Endometrium (tissue), 2 donors: Measurements from ENCODE around the gene IFT22.
"Not testable (repeated sequence)": the region's sequence is repeated elsewhere in the genome, so short reads cannot be mapped to it uniquely, and the experiment has no call there.

Source experiments
- FAIRE-seq: peaks from 2 replicates; lab custom pipeline; 2012; peaks lifted over from hg19 to GRCh38; lab: Jason Lieb, UNC
- donor health status: control.
- donor health status: control.

IFT22 gene

DNA sequence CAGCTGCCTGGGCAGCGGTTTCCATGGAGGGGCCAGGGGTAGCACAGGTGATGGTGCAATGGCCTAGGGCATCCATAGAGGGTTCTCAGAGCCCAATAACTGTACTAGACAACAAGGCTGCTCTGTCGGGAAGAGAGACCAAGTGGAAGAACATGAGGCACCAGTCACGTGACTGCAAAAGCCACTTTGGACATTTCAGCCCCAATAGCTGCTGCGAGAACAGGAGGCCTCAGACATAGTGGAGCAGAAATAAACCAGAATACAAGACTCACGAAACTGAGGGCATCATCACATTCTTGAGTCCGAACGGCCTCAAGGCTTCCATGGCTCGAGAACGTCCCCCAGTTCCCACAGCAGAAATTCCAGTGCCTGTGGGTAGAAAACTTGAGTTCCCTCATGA is 44.5 kb downstream of the IFT22 start:
- no peak for FAIRE-seq

GRCh38 chr7:101273206-101273605 is 48.4 kb downstream of the IFT22 start:
- FAIRE-seq, result no peak

DNA sequence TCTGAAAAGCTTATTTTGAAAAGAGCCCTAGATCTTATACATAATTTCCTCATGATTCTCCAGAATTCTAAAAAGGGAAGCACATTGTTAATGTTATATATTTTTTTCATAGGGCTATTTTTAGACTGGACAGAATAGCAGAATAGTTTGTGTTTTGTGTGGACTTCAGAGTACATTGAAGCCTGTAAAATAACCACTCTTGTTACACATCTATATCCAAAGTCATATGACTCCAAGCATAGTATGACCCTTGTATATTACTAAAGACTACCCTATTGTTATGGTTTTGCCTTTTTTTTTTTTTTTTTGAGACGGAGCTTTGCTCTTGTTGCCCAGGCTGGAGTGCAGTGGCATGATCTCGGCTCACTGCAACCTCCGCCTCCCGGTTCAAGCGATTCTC is 50.6 kb downstream of the IFT22 start:
- no peak for FAIRE-seq

- FAIRE-seq, result no peak
These were observed 51.9 kb downstream of the IFT22 start for GRCh38 chr7:101269664-101270063.

GRCh38 chr7:101265622-101266516 is 55.7 kb downstream of the IFT22 start:
- no peak for FAIRE-seq

DNA sequence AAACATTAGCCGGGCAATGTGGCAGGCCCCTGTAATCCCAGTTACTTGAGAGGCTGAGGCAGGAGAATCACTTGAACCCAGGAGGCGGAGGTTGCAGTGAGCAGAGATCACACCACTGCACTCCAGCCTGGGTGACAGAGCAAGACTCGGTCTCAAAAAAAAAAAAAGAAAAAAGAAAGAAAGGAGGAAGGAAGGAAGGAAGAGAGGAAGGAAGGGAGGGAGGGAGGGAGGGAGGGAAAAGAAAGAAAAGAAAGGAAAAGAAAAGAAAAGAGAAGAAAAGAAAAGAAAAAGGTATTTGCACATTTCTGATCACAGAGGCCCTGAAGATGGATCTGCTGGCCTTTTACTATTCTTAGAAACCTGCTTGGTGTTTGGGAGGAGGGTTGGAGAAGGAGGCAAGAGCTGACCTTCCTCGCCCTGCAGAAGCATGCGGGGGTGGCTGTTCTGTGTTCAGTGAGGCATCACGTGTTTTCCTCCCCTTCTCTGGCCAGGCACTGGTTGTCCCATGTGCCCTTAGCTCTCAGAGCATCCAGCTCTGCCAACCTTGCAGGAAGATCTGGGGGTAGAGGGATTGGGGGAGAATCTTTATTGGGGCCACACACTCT is 57.4 kb downstream of the IFT22 start:
- FAIRE-seq, result not testable (repeated sequence)
